Measurements from ENCODE around the gene ICAM4. TPM values are rescaled to one million over a fixed set of nuclear protein-coding genes. Genes with fewer than 3 reads are reported as not detected.

The ICAM4 gene
- total and polyA plus RNA-seq, 4 donors = 0.93 to 2.8 TPM; not detected in 2

Other genes starting within 250 kb of the ICAM4 start
- gene SHFL, start 200.6 kb upstream of the ICAM4 start, total RNA-seq = 10 to 100 TPM; 32.1 to 50.5 TPM
- 10 to 100 TPM; 20.3 to 70.2 TPM for gene SHFL, start 200.6 kb upstream of the ICAM4 start, polyA plus RNA-seq
- under 1 TPM; 0.19 to 0.24 TPM for gene ANGPTL6, start 184.3 kb upstream of the ICAM4 start, total RNA-seq
- gene ANGPTL6, start 184.3 kb upstream of the ICAM4 start, polyA plus RNA-seq = under 1 TPM; 0.41 to 0.63 TPM
- 10 to 100 TPM; 24.3 to 30.9 TPM for gene PPAN, start 180.6 kb upstream of the ICAM4 start, total RNA-seq
- gene PPAN, start 180.6 kb upstream of the ICAM4 start, polyA plus RNA-seq = 10 to 100 TPM; 13.1 to 24.7 TPM
- gene P2RY11, start 175.3 kb upstream of the ICAM4 start, total RNA-seq = 10 to 100 TPM in 1 of 2 donors, 1 to 10 TPM in 1; 9.7 to 10.5 TPM
- gene P2RY11, start 175.3 kb upstream of the ICAM4 start, polyA plus RNA-seq = 10 to 100 TPM in 1 of 2 donors, 1 to 10 TPM in 1; 5.3 to 16.0 TPM
- 100 to 1,000 TPM; 143 to 176 TPM for gene EIF3G, start 167.1 kb upstream of the ICAM4 start, total RNA-seq
- 100 to 1,000 TPM; 162 to 319 TPM for gene EIF3G, start 167.1 kb upstream of the ICAM4 start, polyA plus RNA-seq
- gene DNMT1, start 92.0 kb upstream of the ICAM4 start, total RNA-seq = 10 to 100 TPM; 59.6 to 89.0 TPM
- gene DNMT1, start 92.0 kb upstream of the ICAM4 start, polyA plus RNA-seq = 10 to 100 TPM in 1 of 2 donors, 1 to 10 TPM in 1; 7.1 to 32.7 TPM
- gene S1PR2, start 55.6 kb upstream of the ICAM4 start, total RNA-seq = 10 to 100 TPM in 1 of 2 donors, 1 to 10 TPM in 1; 9.8 to 14.3 TPM
- 1 to 10 TPM; 3.3 to 4.2 TPM for gene S1PR2, start 55.6 kb upstream of the ICAM4 start, polyA plus RNA-seq
- gene MRPL4, start 34.7 kb upstream of the ICAM4 start, total RNA-seq = 10 to 100 TPM; 22.7 to 25.4 TPM
- gene MRPL4, start 34.7 kb upstream of the ICAM4 start, polyA plus RNA-seq = 10 to 100 TPM; 27.4 to 38.2 TPM
- 10 to 100 TPM; 41.2 to 43.6 TPM for gene ICAM1, start 15.8 kb upstream of the ICAM4 start, total RNA-seq
- 1 to 10 TPM; 4.0 to 6.0 TPM for gene ICAM1, start 15.8 kb upstream of the ICAM4 start, polyA plus RNA-seq
- 1 to 10 TPM; 1.3 to 2.5 TPM for gene ICAM5, start 3.0 kb downstream of the ICAM4 start, total RNA-seq
- gene ICAM5, start 3.0 kb downstream of the ICAM4 start, polyA plus RNA-seq = under 1 TPM in 1 of 2 donors, not detected in 1; 0.10 TPM
- 1 to 10 TPM; 1.3 to 3.1 TPM for gene ZGLP1, start 22.9 kb downstream of the ICAM4 start, total RNA-seq
- 10 to 100 TPM in 1 of 2 donors, 1 to 10 TPM in 1; 2.1 to 22.4 TPM for gene ZGLP1, start 22.9 kb downstream of the ICAM4 start, polyA plus RNA-seq
- 10 to 100 TPM in 1 of 2 donors, 1 to 10 TPM in 1; 7.5 to 17.3 TPM for gene FDX2, start 29.1 kb downstream of the ICAM4 start, total RNA-seq
- gene FDX2, start 29.1 kb downstream of the ICAM4 start, polyA plus RNA-seq = 10 to 100 TPM; 25.8 to 26.0 TPM
- 10 to 100 TPM; 24.0 TPM for gene RAVER1, start 46.6 kb downstream of the ICAM4 start, total RNA-seq
- gene RAVER1, start 46.6 kb downstream of the ICAM4 start, polyA plus RNA-seq = 10 to 100 TPM in 1 of 2 donors, 1 to 10 TPM in 1; 7.9 to 10.4 TPM
- 10 to 100 TPM; 10.1 to 10.5 TPM for gene ICAM3, start 52.7 kb downstream of the ICAM4 start, total RNA-seq
- gene ICAM3, start 52.7 kb downstream of the ICAM4 start, polyA plus RNA-seq = 1 to 10 TPM; 6.3 to 7.8 TPM
- 100 to 1,000 TPM in 1 of 2 donors, 10 to 100 TPM in 1; 84.5 to 128 TPM for gene TYK2, start 93.6 kb downstream of the ICAM4 start, total RNA-seq
- 100 to 1,000 TPM in 1 of 2 donors, 10 to 100 TPM in 1; 33.2 to 253 TPM for gene TYK2, start 93.6 kb downstream of the ICAM4 start, polyA plus RNA-seq
- gene CDC37, start 116.6 kb downstream of the ICAM4 start, total RNA-seq = 100 to 1,000 TPM; 124 to 146 TPM
- gene CDC37, start 116.6 kb downstream of the ICAM4 start, polyA plus RNA-seq = 100 to 1,000 TPM; 121 to 260 TPM
- 10 to 100 TPM; 12.3 to 30.2 TPM for gene PDE4A, start 133.6 kb downstream of the ICAM4 start, total RNA-seq
- 10 to 100 TPM in 1 of 2 donors, 1 to 10 TPM in 1; 8.6 to 13.6 TPM for gene PDE4A, start 133.6 kb downstream of the ICAM4 start, polyA plus RNA-seq
- gene KEAP1, start 216.4 kb downstream of the ICAM4 start, total RNA-seq = 10 to 100 TPM; 43.6 to 62.8 TPM
- 10 to 100 TPM; 30.9 to 56.2 TPM for gene KEAP1, start 216.4 kb downstream of the ICAM4 start, polyA plus RNA-seq
- gene S1PR5, start 230.5 kb downstream of the ICAM4 start, total RNA-seq = under 1 TPM; 0.39 to 0.99 TPM
- 1 to 10 TPM; 1.3 to 1.6 TPM for gene S1PR5, start 230.5 kb downstream of the ICAM4 start, polyA plus RNA-seq